ENCODE data around the gene NLRP13. TPM values are rescaled to one million over a fixed set of nuclear protein-coding genes. Genes with fewer than 3 reads are reported as not detected.

The NLRP13 gene
- not detected for total RNA-seq

DNA sequence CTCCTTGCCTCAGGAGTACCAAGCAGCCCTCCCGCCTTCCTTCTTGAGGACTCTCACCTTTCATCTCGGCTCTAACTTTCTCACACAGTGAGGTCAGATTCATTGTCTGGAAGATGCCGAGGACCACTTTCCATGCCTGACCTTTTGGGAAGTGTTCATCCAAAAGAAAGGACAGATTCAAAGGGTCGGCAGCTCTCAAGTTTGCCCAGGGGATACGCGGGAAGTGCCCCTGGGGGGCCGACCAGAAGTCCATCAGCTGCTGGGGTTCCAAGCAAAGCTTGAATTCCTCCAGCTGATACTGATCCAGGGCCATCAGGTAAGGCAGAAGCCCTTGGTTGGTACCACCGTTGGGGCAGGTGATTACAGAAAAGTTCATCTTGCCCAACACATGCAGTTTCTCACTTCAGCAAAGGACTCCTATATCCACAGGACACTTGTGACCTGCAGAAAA is at the start of gene NLRP13:
TSS of gene NLRP13 (minus strand) at position 401 of the 451 bp plus-strand sequence. CDS start at position 376, 25 bp downstream.
- no peaks in the 10 kb centered on the region for H3K9me3 ChIP-seq
- no peak within 1 kb of the TSS for H3K27ac ChIP-seq
- WGBS, 2 donors: 83 to 88% methylated on average over 8 of the region's 8 CpGs
- TF ChIP-seq POLR2A (IDR thresholded peaks at IDR 0.05): no peak
- TF ChIP-seq, protein P1, sequence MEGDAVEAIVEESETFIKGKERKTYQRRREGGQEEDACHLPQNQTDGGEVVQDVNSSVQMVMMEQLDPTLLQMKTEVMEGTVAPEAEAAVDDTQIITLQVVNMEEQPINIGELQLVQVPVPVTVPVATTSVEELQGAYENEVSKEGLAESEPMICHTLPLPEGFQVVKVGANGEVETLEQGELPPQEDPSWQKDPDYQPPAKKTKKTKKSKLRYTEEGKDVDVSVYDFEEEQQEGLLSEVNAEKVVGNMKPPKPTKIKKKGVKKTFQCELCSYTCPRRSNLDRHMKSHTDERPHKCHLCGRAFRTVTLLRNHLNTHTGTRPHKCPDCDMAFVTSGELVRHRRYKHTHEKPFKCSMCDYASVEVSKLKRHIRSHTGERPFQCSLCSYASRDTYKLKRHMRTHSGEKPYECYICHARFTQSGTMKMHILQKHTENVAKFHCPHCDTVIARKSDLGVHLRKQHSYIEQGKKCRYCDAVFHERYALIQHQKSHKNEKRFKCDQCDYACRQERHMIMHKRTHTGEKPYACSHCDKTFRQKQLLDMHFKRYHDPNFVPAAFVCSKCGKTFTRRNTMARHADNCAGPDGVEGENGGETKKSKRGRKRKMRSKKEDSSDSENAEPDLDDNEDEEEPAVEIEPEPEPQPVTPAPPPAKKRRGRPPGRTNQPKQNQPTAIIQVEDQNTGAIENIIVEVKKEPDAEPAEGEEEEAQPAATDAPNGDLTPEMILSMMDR (IDR thresholded peaks at IDR 0.05): no peak
- H3K27me3 ChIP-seq: no peaks in the 10 kb centered on the region
- DNase-seq: no peak
- no peaks in the 10 kb centered on the region for H3K4me1 ChIP-seq
- no peaks in the 10 kb centered on the region for H3K36me3 ChIP-seq
- H3K4me3 ChIP-seq (replicated peaks in 1 of 3): no peak within 1 kb of the TSS
- intact Hi-C loops (cut with DNase I): no loop called here

DNA sequence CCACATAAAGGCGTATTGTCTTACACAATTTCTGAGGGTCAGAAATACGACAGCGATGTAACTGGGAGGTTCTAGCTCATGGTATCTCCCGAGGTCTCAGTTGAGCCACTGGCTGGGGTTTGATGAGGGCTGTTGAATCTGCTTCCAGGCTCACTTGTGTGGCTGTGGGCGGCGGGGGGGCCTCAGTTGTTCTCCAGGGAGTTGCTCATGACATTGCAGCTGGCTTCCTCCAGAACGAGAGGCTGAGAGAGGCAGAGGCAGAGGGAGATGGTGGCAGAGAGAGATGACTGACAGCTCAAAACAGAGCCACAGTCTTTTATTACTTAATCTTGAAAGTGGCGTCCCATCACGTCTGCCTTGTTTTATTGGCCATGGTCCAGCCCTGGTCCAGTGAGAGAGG is 48.3 kb upstream of the NLRP13 start:
- intact Hi-C loops (cut with DNase I): no loop called here
- no peaks in the 10 kb centered on the region for H3K4me1 ChIP-seq
- no peak overlapping the region for H3K27ac ChIP-seq
- no peaks in the 10 kb centered on the region for H3K36me3 ChIP-seq
- 73 to 79% methylated on average over 9 of the region's 9 CpGs for WGBS, 2 donors
- H3K4me3 ChIP-seq (replicated peaks in 1 of 3): no peak overlapping the region
- H3K9me3 ChIP-seq: no peaks in the 10 kb centered on the region
- no peaks in the 10 kb centered on the region for H3K27me3 ChIP-seq
- no peak for DNase-seq
- no peak for TF ChIP-seq POLR2A (IDR thresholded peaks at IDR 0.05)
- TF ChIP-seq, protein P1 (IDR thresholded peaks at IDR 0.05): no peak

- WGBS, 2 donors: 44 to 51% methylated on average over 3 of the region's 3 CpGs
- H3K27ac ChIP-seq: no peak overlapping the region
- H3K9me3 ChIP-seq: no peaks in the 10 kb centered on the region
- no peak overlapping the region for H3K4me3 ChIP-seq (replicated peaks in 1 of 3)
- no peaks in the 10 kb centered on the region for H3K36me3 ChIP-seq
- no peak for TF ChIP-seq POLR2A (IDR thresholded peaks at IDR 0.05)
- TF ChIP-seq, protein P1 (IDR thresholded peaks at IDR 0.05): no peak
- intact Hi-C loops (cut with DNase I): no loop called here
- H3K4me1 ChIP-seq: no peaks in the 10 kb centered on the region
- H3K27me3 ChIP-seq: no peaks in the 10 kb centered on the region
- DNase-seq: no peak
Measured at GRCh38 chr19:55973982-55974381, 41.8 kb upstream of the NLRP13 start.

DNA sequence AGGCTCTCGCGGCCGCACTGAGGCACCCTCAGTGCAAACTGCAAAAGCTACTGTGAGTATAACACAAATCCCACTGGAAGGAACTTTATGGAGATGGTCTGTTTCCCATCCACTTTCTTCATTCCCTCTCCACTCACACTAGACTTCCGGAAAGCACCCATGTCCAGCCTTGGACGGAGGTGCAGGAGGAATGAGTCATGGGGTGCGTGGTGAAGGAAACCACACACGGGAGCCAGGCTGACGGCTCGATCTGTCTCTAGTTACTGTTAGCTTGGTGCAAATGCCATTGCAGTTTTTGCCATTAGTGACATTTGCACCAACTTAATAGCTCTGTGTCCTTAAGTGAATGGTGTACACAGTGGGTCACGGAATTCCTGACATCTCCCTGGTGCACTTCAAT is 30.1 kb upstream of the NLRP13 start:
- H3K4me3 ChIP-seq (replicated peaks in 1 of 3): no peak overlapping the region
- no peaks in the 10 kb centered on the region for H3K9me3 ChIP-seq
- H3K36me3 ChIP-seq: no peaks in the 10 kb centered on the region
- no peak overlapping the region for H3K27ac ChIP-seq
- DNase-seq: no peak
- intact Hi-C loops (cut with DNase I): no loop called here
- no peaks in the 10 kb centered on the region for H3K27me3 ChIP-seq
- 92 to 95% methylated on average over 10 of the region's 10 CpGs for WGBS, 2 donors
- TF ChIP-seq, protein P1 (IDR thresholded peaks at IDR 0.05): no peak
- no peak for TF ChIP-seq POLR2A (IDR thresholded peaks at IDR 0.05)
- H3K4me1 ChIP-seq: no peaks in the 10 kb centered on the region

DNA sequence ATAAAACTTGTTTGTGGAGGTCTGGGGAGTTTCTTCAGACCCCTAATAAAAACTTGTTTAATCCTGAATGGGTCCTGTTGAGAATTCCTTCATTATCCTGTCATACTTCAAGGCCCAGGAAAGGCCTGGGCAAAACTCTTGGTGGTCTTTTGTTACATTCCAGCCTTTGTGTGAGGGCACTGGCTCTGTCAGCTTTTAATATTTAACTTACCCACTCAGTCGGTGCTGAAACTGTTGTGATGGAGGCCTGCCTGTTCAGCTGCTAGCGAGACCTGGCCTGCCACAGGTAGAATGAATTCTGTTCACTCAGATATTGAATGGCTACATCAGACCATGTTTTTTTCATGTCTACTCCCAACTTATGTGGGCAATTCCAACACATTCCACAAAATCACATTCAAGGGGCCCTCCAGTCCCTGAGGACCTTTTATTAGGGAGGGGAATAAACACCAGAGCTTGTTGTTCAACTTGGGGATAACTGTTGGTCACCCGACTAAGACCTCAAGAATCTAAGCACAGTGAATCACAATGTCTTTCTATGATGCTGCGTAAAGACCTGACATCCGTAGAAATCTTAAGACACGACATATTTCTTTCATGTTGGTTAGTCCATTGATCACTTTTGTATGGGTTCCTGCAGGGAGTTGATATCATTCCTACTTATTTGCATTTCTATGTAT is 28.0 kb upstream of the NLRP13 start:
- no peak for DNase-seq
- no peak overlapping the region for H3K27ac ChIP-seq
- no peaks in the 10 kb centered on the region for H3K9me3 ChIP-seq
- no peak for TF ChIP-seq POLR2A (IDR thresholded peaks at IDR 0.05)
- TF ChIP-seq, protein P1 (IDR thresholded peaks at IDR 0.05): no peak
- intact Hi-C loops (cut with DNase I): no loop called here
- no peaks in the 10 kb centered on the region for H3K27me3 ChIP-seq
- no peaks in the 10 kb centered on the region for H3K36me3 ChIP-seq
- 85 to 88% methylated on average over 6 of the region's 6 CpGs for WGBS, 2 donors
- no peaks in the 10 kb centered on the region for H3K4me1 ChIP-seq
- no peak overlapping the region for H3K4me3 ChIP-seq (replicated peaks in 1 of 3)
